K562 (cell line): ENCODE measurements around the gene ARHGAP9. TPM values are rescaled to one million over a fixed set of nuclear protein-coding genes. Genes with fewer than 3 reads are reported as not detected.

Source experiments
- ARID3A ChIP-seq: IDR thresholded peaks from 2 replicates; pipeline ENCODE4 v1.6.1; 2012; ENCODE audit warnings: low read depth, low read length, improper control_type of control experiment, borderline replicate concordance
- ATF4 ChIP-seq: fragments of 450-650 bp; formaldehyde crosslinking; IDR thresholded peaks from 2 replicates; pipeline ENCODE4 v1.4.0; 2022; ENCODE audit warnings: mild to moderate bottlenecking, moderate library complexity
- BRD9 ChIP-seq: fragments of 450-650 bp; IDR thresholded peaks from 2 replicates; pipeline ENCODE4 v1.6.1; 2018; ENCODE audit warnings: low read depth; ENCODE audit not compliant: partially characterized antibody
- CREB3 ChIP-seq: fragments of 450-650 bp; conservative IDR thresholded peaks from 2 replicates; pipeline ENCODE4 v1.6.1; 2016; ENCODE audit warnings: missing genetic modification characterization, low read depth, mild to moderate bottlenecking, missing compliant biosample characterization, moderate library complexity
- DDX20 ChIP-seq: fragments of 450-650 bp; IDR thresholded peaks from 2 replicates; pipeline ENCODE4 v1.6.1; 2016; ENCODE audit warnings: missing genetic modification characterization, low read depth, mild to moderate bottlenecking, missing compliant biosample characterization, moderate library complexity
- NFYB ChIP-seq: IDR thresholded peaks from 2 replicates; pipeline ENCODE4 v1.6.1; 2011; ENCODE audit warnings: mild to moderate bottlenecking, moderate library complexity; ENCODE audit not compliant: insufficient read length; ENCODE audit errors: extremely low read depth
- TCF15 ChIP-seq: fragments of 250-450 bp; sonication (Bioruptor Pico); IDR thresholded peaks from 2 replicates; pipeline ENCODE4 v1.8.0; 2022; ENCODE audit warnings: moderate library complexity, mild to moderate bottlenecking, inconsistent platforms
- TRIM24 ChIP-seq, 2 experiments: fragments of 450-650 bp; IDR thresholded peaks; 2 replicates each; pipeline ENCODE4 v1.6.1; 2016
- ZC3H11A ChIP-seq: IDR thresholded peaks from 2 replicates; pipeline ENCODE4 v1.6.1; 2012; ENCODE audit warnings: low read depth, low read length, improper control_type of control experiment
- ZNF197 ChIP-seq: fragments of 200-800 bp; sonication (Bioruptor generic); IDR thresholded peaks from 2 replicates; pipeline ENCODE4 v1.6.1; 2016; ENCODE audit warnings: low read depth, missing genetic modification characterization, missing compliant biosample characterization
- ZNF41 ChIP-seq: fragments of 250-450 bp; sonication (Bioruptor Pico); conservative IDR thresholded peaks from 2 replicates; pipeline ENCODE4 v1.4.0; 2020; ENCODE audit warnings: mild to moderate bottlenecking
- ZNF431 ChIP-seq: sonication (generic); formaldehyde crosslinking; IDR thresholded peaks from 2 replicates; pipeline ENCODE4 v1.8.0; 2022; ENCODE audit warnings: mild to moderate bottlenecking, missing genetic modification reagents
- ZNF592 ChIP-seq: fragments of 450-650 bp; IDR thresholded peaks from 2 replicates; pipeline ENCODE4 v1.6.1; 2017; ENCODE audit warnings: antibody characterized with exemption, mild to moderate bottlenecking
- ZNF740 ChIP-seq, 3 experiments: fragments of 200-800 bp in 1 of 3; sonication (Bioruptor generic) in 1 of 3; sonication (generic) in 1 of 3; formaldehyde crosslinking in 1 of 3; IDR thresholded peaks; 2 replicates each; pipeline versions ENCODE4 v1.6.1 to v1.8.0; 2016 to 2022; ENCODE audit warnings: mild to moderate bottlenecking in 2 of 3, missing compliant biosample characterization in 2 of 3, missing genetic modification characterization in 2 of 3, missing genetic modification reagents in 1 of 3
- polyA plus RNA-seq, 8 experiments: library from polyadenylated mRNA; depleted of rRNA in 4 of 8; stranded (reverse) in 5 of 8; unstranded in 3 of 8; fragments of >200 nt; fragmentation: Nextera tagmentation in 2 of 8; fragmentation: Illumina TruSeq in 1 of 8; extraction: Ambion mirVana in 2 of 8; extraction: Trizol in 1 of 8; gene quantifications; 2 replicates each; pipeline versions ENCODE4 v1.2.1 to v1.2.3, GENCODE V29; 2011 to 2014; ENCODE audit warnings: inconsistent platforms in 1 of 8, missing spikeins in 1 of 8
- total RNA-seq, 7 experiments: library from RNA; depleted of rRNA in 6 of 7; stranded (reverse); fragments of >200 nt in 6 of 7; fragmentation: Illumina TruSeq in 2 of 7; extraction: Trizol in 2 of 7; gene quantifications; 2 replicates each; pipeline versions ENCODE4 v1.2.1 to v1.2.3, GENCODE V29; 2011 to 2021; ENCODE audit warnings: low replicate concordance in 1 of 7

Gene ARHGAP9
- total and polyA plus RNA-seq, 9 of the 15 experiments (the other 6 are each of a cell fraction or from before 2014, with no cell fraction given): 1.5 to 10.2 (median 5.1) TPM

GRCh38 chr12:57522011-57522886 is 42.6 kb upstream of the ARHGAP9 start, which contains the start of gene MBD6 (continued):
- no peak for TF ChIP-seq ARID3A
- TF ChIP-seq ZC3H11A: no peak
- TF ChIP-seq DDX20 (tag): peak; percentile 66
- no peak for TF ChIP-seq TCF15 (CRISPR knock-in tag)
- TF ChIP-seq ZNF592: peak; percentile 93
- TF ChIP-seq ZNF41 (CRISPR knock-in tag): no peak; the same call in 1 of the 2 replicates
- TF ChIP-seq ZNF431 (CRISPR knock-in tag): no peak
- no peak for TF ChIP-seq ZNF740 (CRISPR knock-in tag; IDR thresholded peaks at IDR 0.05)
- peak in 1 of 2 experiments; percentile 71; a peak in 2 of 4 replicates for TF ChIP-seq ZNF740 (tag; IDR thresholded peaks at IDR 0.05)
- TF ChIP-seq TRIM24 (IDR thresholded peaks at IDR 0.05): peak; percentile 32 to 78; a peak in 3 of 4 replicates
- TF ChIP-seq ATF4 (CRISPR knock-in tag): peak; percentile 53; the same call in 1 of the 2 replicates
- no peak for TF ChIP-seq NFYB
- TF ChIP-seq BRD9: peak; percentile 75
- no peak for TF ChIP-seq ZNF197 (CRISPR knock-in tag)
- peak; percentile 80 for TF ChIP-seq CREB3
